HEK293 (cell line): ENCODE data around the gene TEC.

Experiments
- CTCF ChIA-PET: fragments of 350-600 bp; formaldehyde crosslinking; extraction: SDS; loops from one replicate; lab custom pipeline; 2021; ENCODE audit warnings: antibody characterized with exemption; lab: Yijun Ruan, JAX
- POLR2A ChIA-PET: fragments of 300-600 bp; formaldehyde crosslinking; extraction: SDS; loops from one replicate; lab custom pipeline; 2020; ENCODE audit warnings: antibody characterized with exemption, inconsistent platforms; lab: Yijun Ruan, JAX
- H3K27ac ChIP-seq: fragments of 200-500 bp; sonication (Bioruptor generic); 2 replicates; pipeline ENCODE4 v1.5.1; 2014; ENCODE audit warnings: low read depth, low read length, control low read depth, inconsistent platforms; ENCODE audit errors: extremely low read depth
- H3K36me3 ChIP-seq, 2 experiments: fragments of 200-500 bp in 1 of 2; sonication (Bioruptor generic) in 1 of 2; 1 replicate in 1 of 2; 2 replicates in 1 of 2; pipeline ENCODE4 v1.5.1; 2014 to 2017; ENCODE audit warnings: inconsistent platforms in 2 of 2, low read length in 2 of 2; ENCODE audit not compliant: control insufficient read depth in 2 of 2, insufficient read depth in 1 of 2
- H3K4me1 ChIP-seq: fragments of 200-500 bp; sonication (Bioruptor generic); 2 replicates; pipeline ENCODE4 v1.5.1; 2014; ENCODE audit warnings: mild to moderate bottlenecking, low read length, inconsistent platforms; ENCODE audit not compliant: control insufficient read depth, insufficient read depth
- H3K4me3 ChIP-seq: 2 replicates; pipeline ENCODE4 v1.5.1; 2011; ENCODE audit warnings: low read depth, mild to moderate bottlenecking, control low read depth, low read length, moderate library complexity
- H3K9me3 ChIP-seq: fragments of 200-500 bp; sonication (Bioruptor generic); 2 replicates; pipeline ENCODE4 v1.5.1; 2014; ENCODE audit warnings: low read depth, low read length, inconsistent platforms; ENCODE audit not compliant: control insufficient read depth, insufficient read depth
- GLI2 ChIP-seq: fragments of 450-650 bp; formaldehyde crosslinking; IDR thresholded peaks from 2 replicates; pipeline ENCODE4; 2017; ENCODE audit warnings: missing biosample characterization, missing genetic modification characterization, low read depth, borderline replicate concordance
- GLIS1 ChIP-seq: fragments of 450-650 bp; formaldehyde crosslinking; IDR thresholded peaks from 2 replicates; pipeline ENCODE4 v1.5.1; 2016; ENCODE audit warnings: missing biosample characterization, missing genetic modification characterization
- GLIS2 ChIP-seq: fragments of 450-650 bp; formaldehyde crosslinking; IDR thresholded peaks from 2 replicates; pipeline ENCODE4 v1.5.1; 2016; ENCODE audit warnings: missing biosample characterization, missing genetic modification characterization
- MZF1 ChIP-seq: fragments of 450-650 bp; formaldehyde crosslinking; IDR thresholded peaks from 2 replicates; pipeline ENCODE4 v1.5.1; 2017; ENCODE audit warnings: missing biosample characterization, missing genetic modification characterization, borderline replicate concordance
- RBAK ChIP-seq: fragments of 450-650 bp; formaldehyde crosslinking; IDR thresholded peaks from 2 replicates; pipeline ENCODE4 v1.5.1; 2016; ENCODE audit warnings: missing biosample characterization, missing genetic modification characterization
- REPIN1 ChIP-seq: fragments of 450-650 bp; formaldehyde crosslinking; IDR thresholded peaks from 2 replicates; pipeline ENCODE4 v1.5.1; 2017; ENCODE audit warnings: missing biosample characterization, missing genetic modification characterization, low read depth
- SALL2 ChIP-seq: fragments of 450-650 bp; formaldehyde crosslinking; IDR thresholded peaks from 2 replicates; pipeline ENCODE4 v1.5.0; 2017; ENCODE audit warnings: missing biosample characterization, mild to moderate bottlenecking, missing genetic modification characterization, borderline replicate concordance
- SP7 ChIP-seq: fragments of 450-650 bp; formaldehyde crosslinking; IDR thresholded peaks from 2 replicates; pipeline ENCODE4 v1.5.1; 2016; ENCODE audit warnings: missing biosample characterization, missing genetic modification characterization
- TRIM28 ChIP-seq: IDR thresholded peaks from 2 replicates; pipeline ENCODE4 v1.6.1; 2011; ENCODE audit warnings: low read length, control low read depth, borderline replicate concordance
- ZBTB6 ChIP-seq: fragments of 450-650 bp; formaldehyde crosslinking; IDR thresholded peaks from 2 replicates; pipeline ENCODE4 v1.5.1; 2017; ENCODE audit warnings: missing biosample characterization, missing genetic modification characterization
- ZNF112 ChIP-seq: fragments of 450-650 bp; formaldehyde crosslinking; IDR thresholded peaks from 2 replicates; pipeline ENCODE4 v1.5.0; 2017; ENCODE audit warnings: missing biosample characterization, missing genetic modification characterization
- ZNF121 ChIP-seq: fragments of 450-650 bp; formaldehyde crosslinking; IDR thresholded peaks from 2 replicates; pipeline ENCODE4 v1.5.1; 2016; ENCODE audit warnings: missing biosample characterization, missing genetic modification characterization
- ZNF18 ChIP-seq: fragments of 450-650 bp; formaldehyde crosslinking; IDR thresholded peaks from 2 replicates; pipeline ENCODE4 v1.5.1; 2016; ENCODE audit warnings: missing biosample characterization, missing genetic modification characterization
- ZNF214 ChIP-seq: fragments of 450-650 bp; formaldehyde crosslinking; IDR thresholded peaks from 2 replicates; pipeline ENCODE4 v1.5.1; 2017; ENCODE audit warnings: missing biosample characterization, mild to moderate bottlenecking, missing genetic modification characterization, borderline replicate concordance
- ZNF280C ChIP-seq: fragments of 450-650 bp; formaldehyde crosslinking; IDR thresholded peaks from 2 replicates; pipeline ENCODE4 v1.5.1; 2016; ENCODE audit warnings: missing biosample characterization, missing genetic modification characterization
- ZNF362 ChIP-seq: fragments of 450-650 bp; formaldehyde crosslinking; IDR thresholded peaks from 2 replicates; pipeline ENCODE4 v1.5.1; 2016; ENCODE audit warnings: missing biosample characterization, missing genetic modification characterization
- ZNF629 ChIP-seq: fragments of 450-650 bp; formaldehyde crosslinking; IDR thresholded peaks from 2 replicates; pipeline ENCODE4 v1.5.1; 2017; ENCODE audit warnings: missing biosample characterization, missing genetic modification characterization
- ZNF639 ChIP-seq: fragments of 450-650 bp; formaldehyde crosslinking; IDR thresholded peaks from 2 replicates; pipeline ENCODE4 v1.5.1; 2016; ENCODE audit warnings: missing biosample characterization, missing genetic modification characterization
- ZNF747 ChIP-seq: fragments of 450-650 bp; formaldehyde crosslinking; IDR thresholded peaks from 2 replicates; pipeline ENCODE4 v1.5.1; 2016; ENCODE audit warnings: missing biosample characterization, missing genetic modification characterization

Gene TEC

GRCh38 chr4:48249378-48249777 lies 20.3 kb downstream of the TEC start:
- TF ChIP-seq ZNF121 (tag by site-specific recombination) = no peak
- TF ChIP-seq SALL2 (tag by site-specific recombination) = no peak
- TF ChIP-seq ZNF112 (tag by site-specific recombination) = no peak
- TF ChIP-seq RBAK (tag by site-specific recombination) = no peak
- TF ChIP-seq REPIN1 (tag by site-specific recombination) = no peak
- no peak for TF ChIP-seq ZNF362 (tag by site-specific recombination)
- no peak for TF ChIP-seq ZNF747 (tag by site-specific recombination)
- TF ChIP-seq ZNF280C (tag by site-specific recombination) = no peak
- no peak for TF ChIP-seq ZNF639 (tag by site-specific recombination)
- no peak for TF ChIP-seq SP7 (tag by site-specific recombination)
- TF ChIP-seq GLIS1 (tag by site-specific recombination) = no peak
- no peak for TF ChIP-seq ZNF629
- TF ChIP-seq ZBTB6 = no peak
- no peak for TF ChIP-seq GLIS2 (tag by site-specific recombination)
- no peak for TF ChIP-seq GLI2 (tag by site-specific recombination)
- Histone ChIP-seq H3K4me1 (no peaks in the 10 kb centered on the region), H3K4me3 (no peak overlapping the region), H3K9me3 (no peaks in the 10 kb centered on the region), H3K36me3 (no peaks in the 10 kb centered on the region), H3K27ac (no peak overlapping the region)
- ChIA-PET POLR2A (no interaction called here), CTCF (no interaction called here)

GRCh38 chr4:48248559-48248953 lies 21.1 kb downstream of the TEC start:
- CTCF ChIA-PET = interaction anchor here (0.7 kb wide), 1 partner anchor 89 kb away, joined by 3 read pairs; no protein-coding TSS in a partner anchor

More at GRCh38 chr4:48248559-48248953, 21.1 kb downstream of the TEC start:
- POLR2A ChIA-PET = no interaction called here
- TF ChIP-seq ZNF214 (tag by site-specific recombination) (no peak), MZF1 (no peak), ZNF18 (tag by site-specific recombination) (peak; percentile 26; the same call in 1 of the 2 replicates), TRIM28 (no peak)
- TF ChIP-seq, all 188 proteins: peak for 1
- H3K4me3 ChIP-seq = no peak overlapping the region
- no peak overlapping the region for H3K27ac ChIP-seq
- H3K36me3 ChIP-seq = no peaks in the 10 kb centered on the region
- no peaks in the 10 kb centered on the region for H3K4me1 ChIP-seq
- no peaks in the 10 kb centered on the region for H3K9me3 ChIP-seq
